HG03439 (cell line): Measurements from ENCODE around the gene CREB5.

ENCODE experiments used
- ATAC-seq: cut with Tn5 transposase; IDR thresholded peaks from one replicate; pipeline ENCODE4 v1.9.1; 2021; ENCODE audit warnings: mild to moderate bottlenecking, moderate library complexity; ENCODE audit not compliant: unreplicated experiment

The CREB5 gene

DNA sequence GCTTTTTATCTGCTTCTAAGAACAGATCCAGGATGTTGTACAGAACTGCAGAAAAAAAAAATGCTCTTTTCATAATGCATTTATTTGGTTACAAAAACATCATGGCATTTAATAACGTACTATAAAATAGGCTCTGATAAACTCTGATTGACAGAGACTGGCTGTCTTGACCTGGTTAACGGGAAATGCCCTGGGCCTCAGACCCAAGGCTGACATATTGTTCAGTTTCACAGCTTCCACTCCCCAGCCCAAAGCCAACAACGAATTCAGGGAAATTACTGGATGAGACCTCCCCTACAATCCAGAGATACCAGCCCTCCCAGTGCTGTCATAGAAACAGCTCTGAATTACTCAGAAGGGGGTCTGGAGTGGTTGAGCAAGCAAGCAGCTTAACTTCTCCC lies 260.1 kb downstream of the CREB5 start:
- no peak for ATAC-seq

DNA sequence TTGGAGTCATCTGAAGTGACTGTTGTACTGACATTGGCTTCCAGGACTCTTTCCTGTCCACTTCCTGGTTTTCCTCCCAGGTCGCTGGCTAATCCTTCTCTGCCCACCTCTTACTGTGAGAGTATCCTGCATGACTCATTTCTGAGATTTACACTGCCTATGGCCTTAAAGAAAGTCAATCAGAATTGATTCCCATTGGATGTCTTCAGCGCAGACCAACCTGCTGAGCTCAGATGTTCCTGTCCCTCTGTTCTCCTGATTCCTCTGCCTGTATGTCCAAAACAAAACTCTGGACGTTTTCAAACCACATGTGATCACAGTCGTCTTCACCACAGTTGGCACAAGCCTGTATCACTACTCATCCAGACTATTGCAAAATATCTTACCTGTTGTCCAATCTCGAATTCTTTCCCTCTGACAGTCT lies 262.1 kb downstream of the CREB5 start:
- ATAC-seq = no peak

- no peak for ATAC-seq
Measured at GRCh38 chr7:28675429-28675828, 263.1 kb downstream of the CREB5 start.

DNA sequence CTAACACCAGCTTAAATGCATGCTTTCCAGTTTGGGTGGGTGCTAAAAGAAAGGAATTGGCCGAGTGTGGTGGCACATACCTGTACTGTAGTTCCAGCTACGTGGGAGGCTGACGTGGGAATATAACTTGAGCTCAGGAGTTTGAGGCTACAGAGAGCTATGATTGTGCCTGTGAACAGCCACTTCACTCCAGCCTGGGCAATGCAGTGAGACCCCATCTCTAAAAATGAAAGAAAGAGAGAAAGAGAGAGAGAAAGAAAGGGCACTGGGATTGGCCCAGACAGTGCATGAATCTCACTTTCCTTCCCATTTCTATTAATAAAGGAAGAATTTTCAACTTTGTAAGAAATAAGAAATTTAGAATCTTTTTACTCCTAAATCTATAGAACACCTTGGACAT lies 265.4 kb downstream of the CREB5 start:
- no peak for ATAC-seq

GRCh38 chr7:28678431-28678965 lies 266.2 kb downstream of the CREB5 start:
- no peak for ATAC-seq

DNA sequence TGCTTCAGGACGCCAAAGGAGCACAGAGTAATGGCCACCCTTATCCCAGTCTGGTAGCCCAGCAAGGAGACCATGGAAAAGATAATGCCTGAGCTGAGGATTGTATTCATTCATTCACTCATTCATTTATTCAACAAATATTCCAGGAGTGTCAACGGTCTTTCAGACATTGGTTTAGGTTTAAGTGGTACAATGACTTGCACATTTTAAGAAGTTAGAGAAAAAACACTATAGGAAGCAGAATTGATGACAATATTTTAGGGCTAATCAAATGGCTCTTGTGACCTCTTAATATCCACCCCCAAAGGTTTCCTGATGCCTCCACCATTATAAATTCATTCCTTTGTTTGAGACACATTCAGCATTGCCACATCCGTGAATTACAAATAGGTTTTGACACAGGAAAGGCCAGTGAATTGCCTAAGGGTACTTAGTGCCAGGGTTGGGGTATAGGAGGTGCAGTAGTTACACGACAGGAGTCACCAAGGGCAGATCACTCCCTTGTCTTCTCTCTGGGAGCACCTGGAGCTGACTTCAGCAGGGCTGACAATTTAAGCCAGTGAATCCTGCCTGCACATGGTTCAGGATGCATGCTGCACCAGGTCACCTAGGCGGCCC lies 269.5 kb downstream of the CREB5 start:
- ATAC-seq = no peak

GRCh38 chr7:28682801-28683200 lies 270.5 kb downstream of the CREB5 start:
- ATAC-seq = no peak

- no peak for ATAC-seq
Measured at GRCh38 chr7:28684650-28685241, 272.4 kb downstream of the CREB5 start.

- peak; percentile 48 for ATAC-seq
Measured at GRCh38 chr7:28685242-28685643, 272.9 kb downstream of the CREB5 start.

- ATAC-seq = peak; percentile 51
Measured at GRCh38 chr7:28685644-28686417, 273.5 kb downstream of the CREB5 start.

DNA sequence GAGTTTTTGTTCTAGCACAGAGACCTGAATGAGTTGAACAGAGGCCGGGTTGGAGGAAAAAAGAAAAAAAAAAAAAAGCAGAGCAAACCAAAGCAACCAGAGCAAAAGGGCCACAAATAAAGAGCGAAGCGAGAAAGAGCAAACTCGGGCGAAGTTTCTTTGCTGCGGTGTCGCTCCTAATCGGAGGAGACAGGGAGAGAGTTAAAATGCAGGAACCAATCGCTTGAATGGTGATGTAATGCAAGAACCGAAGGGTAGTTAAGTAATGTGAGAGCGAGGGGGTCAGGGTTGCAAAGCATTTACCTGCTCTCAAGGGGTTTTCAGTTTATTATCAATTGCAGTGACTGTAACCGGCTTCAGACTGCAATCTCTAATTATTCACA lies 274.1 kb downstream of the CREB5 start:
- ATAC-seq = no peak

DNA sequence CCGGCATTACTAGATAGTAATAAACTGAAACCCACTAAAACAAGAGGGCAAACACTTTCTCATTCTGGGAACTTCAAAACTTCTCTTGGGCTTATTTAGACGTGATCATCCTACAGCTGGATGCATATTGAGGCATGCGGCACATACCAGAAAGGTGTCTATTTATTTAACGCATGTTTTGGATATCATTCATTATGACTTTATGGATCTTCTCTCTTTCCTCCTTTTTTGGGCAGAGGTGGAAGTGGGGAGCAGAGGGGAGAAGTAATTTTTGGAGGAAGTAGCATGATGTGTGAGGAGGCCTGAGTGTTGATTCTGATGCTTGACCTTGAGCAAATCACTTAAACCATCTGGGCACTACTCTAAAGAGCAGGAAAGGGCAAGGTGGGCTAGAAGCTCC lies 275.2 kb downstream of the CREB5 start:
- ATAC-seq = no peak

GRCh38 chr7:28688174-28688573 lies 275.9 kb downstream of the CREB5 start:
- no peak for ATAC-seq

GRCh38 chr7:28688651-28689050 lies 276.3 kb downstream of the CREB5 start:
- no peak for ATAC-seq

GRCh38 chr7:28695300-28696295 lies 283.3 kb downstream of the CREB5 start:
- no peak for ATAC-seq

DNA sequence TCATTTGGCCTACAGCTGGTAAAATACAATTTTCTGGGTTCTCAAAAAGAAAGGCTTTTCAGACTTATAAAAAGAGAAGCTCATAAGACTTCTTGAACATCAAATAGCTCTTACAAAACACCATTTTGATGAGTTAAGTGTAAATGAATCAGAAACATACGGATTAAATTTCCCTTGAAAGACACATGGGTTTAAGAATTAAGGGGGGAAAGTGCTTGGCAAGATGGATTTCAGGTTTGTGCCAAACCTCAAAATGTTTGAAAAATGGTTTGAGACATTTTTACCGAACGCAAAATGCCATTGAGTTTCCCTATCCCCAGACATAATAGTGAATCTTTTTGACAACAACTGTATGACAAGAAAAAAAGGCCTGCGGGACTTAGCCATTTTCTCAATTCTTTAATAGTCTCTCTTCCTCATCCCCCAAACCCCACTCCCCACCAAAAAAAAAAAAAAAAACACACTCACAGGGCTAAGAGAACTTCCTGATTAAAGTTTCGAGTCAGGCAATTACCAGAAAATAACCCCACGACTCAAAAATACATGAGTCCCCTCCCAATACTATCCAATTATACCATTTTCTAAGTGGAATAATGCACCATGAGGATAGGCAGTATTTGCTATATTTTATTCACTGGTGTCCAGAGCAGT lies 285.7 kb downstream of the CREB5 start:
- ATAC-seq = no peak

- no peak for ATAC-seq
Measured at GRCh38 chr7:28698840-28699239, 286.5 kb downstream of the CREB5 start.

DNA sequence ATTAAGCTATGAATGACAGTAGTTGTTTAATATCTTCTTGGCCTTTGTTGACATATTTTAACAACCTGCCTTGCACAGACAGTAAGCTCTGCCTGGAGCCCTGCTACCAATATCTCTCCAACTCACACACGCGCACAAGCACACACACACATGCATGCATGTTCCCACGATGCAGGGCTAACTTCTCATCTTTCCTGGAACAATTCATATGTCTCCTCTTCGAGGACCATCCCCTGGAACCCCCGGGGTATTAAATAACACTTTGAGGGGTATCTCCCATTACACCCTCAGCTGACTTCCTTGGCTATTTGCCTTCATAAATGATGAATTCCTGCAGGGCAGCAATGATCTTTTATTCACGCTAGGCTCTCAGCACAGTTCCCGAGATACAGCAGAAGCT lies 287.8 kb downstream of the CREB5 start:
- no peak for ATAC-seq

DNA sequence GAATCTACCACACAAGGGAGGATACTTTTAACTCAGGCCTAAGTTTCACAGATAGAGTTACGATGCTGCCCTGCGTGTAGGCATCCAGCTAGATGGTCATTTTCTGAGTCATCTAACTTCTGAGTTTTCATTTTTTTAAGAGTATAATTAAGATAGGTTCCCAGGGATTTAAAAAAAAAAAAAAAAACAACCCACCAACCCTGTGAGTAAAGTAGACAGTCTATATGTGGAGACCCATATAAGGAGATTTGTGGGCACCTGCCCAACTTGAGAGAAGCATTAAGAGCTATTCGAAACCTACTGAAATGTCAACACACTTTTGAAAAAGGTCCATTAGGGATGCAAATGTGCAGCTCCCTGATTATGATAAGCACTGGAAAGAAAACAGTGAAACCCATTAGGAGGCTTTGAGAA lies 288.5 kb downstream of the CREB5 start:
- ATAC-seq = no peak

GRCh38 chr7:28701731-28702130 lies 289.4 kb downstream of the CREB5 start:
- ATAC-seq = no peak
